ENCODE measurements around the gene TUBG1. TPM values are rescaled to one million over a fixed set of nuclear protein-coding genes. Genes with fewer than 3 reads are reported as not detected.

Gene TUBG1
- total RNA-seq, 1 experiment from 2014 or later = 54.3 TPM

Other genes with a start within 250 kb of the TUBG1 start
- 24.9 and 28.6 TPM in 2 replicates for gene STAT3, start 221.2 kb upstream of the TUBG1 start, total RNA-seq (2014; rRNA removed; shearing (Covaris generic))
- gene CAVIN1, start 186.4 kb upstream of the TUBG1 start, total RNA-seq (2014; rRNA removed; shearing (Covaris generic)) = 192 and 215 TPM in 2 replicates
- gene ATP6V0A1, start 150.8 kb upstream of the TUBG1 start, total RNA-seq (2014; rRNA removed; shearing (Covaris generic)) = 12.6 and 16.6 TPM in 2 replicates
- 10.5 and 14.2 TPM in 2 replicates for gene NAGLU, start 73.4 kb upstream of the TUBG1 start, total RNA-seq (2014; rRNA removed; shearing (Covaris generic))
- gene HSD17B1, start 56.8 kb upstream of the TUBG1 start, total RNA-seq (2014; rRNA removed; shearing (Covaris generic)) = under 0.01 and 0.09 TPM in 2 replicates
- 18.6 and 19.6 TPM in 2 replicates for gene COASY, start 47.5 kb upstream of the TUBG1 start, total RNA-seq (2014; rRNA removed; shearing (Covaris generic))
- 8.5 and 16.2 TPM in 2 replicates for gene MLX, start 42.6 kb upstream of the TUBG1 start, total RNA-seq (2014; rRNA removed; shearing (Covaris generic))
- 17.4 and 32.3 TPM in 2 replicates for gene PSMC3IP, start 32.0 kb upstream of the TUBG1 start, total RNA-seq (2014; rRNA removed; shearing (Covaris generic))
- gene RETREG3, start 309 bp upstream of the TUBG1 start, total RNA-seq (2014; rRNA removed; shearing (Covaris generic)) = 16.3 and 22.1 TPM in 2 replicates
- gene TUBG2, start 49.6 kb downstream of the TUBG1 start, total RNA-seq (2014; rRNA removed; shearing (Covaris generic)) = 5.8 and 9.0 TPM in 2 replicates
- gene PLEKHH3, start 67.3 kb downstream of the TUBG1 start, total RNA-seq (2014; rRNA removed; shearing (Covaris generic)) = 2.5 and 8.9 TPM in 2 replicates
- gene CCR10, start 72.2 kb downstream of the TUBG1 start, total RNA-seq (2014; rRNA removed; shearing (Covaris generic)) = 0.29 TPM in 1 of 2 replicates, not detected in the other
- 2.1 and 7.4 TPM in 2 replicates for gene CNTNAP1, start 72.8 kb downstream of the TUBG1 start, total RNA-seq (2014; rRNA removed; shearing (Covaris generic))
- 5.1 and 6.8 TPM in 2 replicates for gene EZH1, start 135.4 kb downstream of the TUBG1 start, total RNA-seq (2014; rRNA removed; shearing (Covaris generic))
- 2.7 TPM in 1 of 2 replicates, not detected in the other for gene RAMP2, start 151.5 kb downstream of the TUBG1 start, total RNA-seq (2014; rRNA removed; shearing (Covaris generic))
- gene VPS25, start 163.8 kb downstream of the TUBG1 start, total RNA-seq (2014; rRNA removed; shearing (Covaris generic)) = 60.7 and 69.9 TPM in 2 replicates
- gene WNK4, start 170.9 kb downstream of the TUBG1 start, total RNA-seq (2014; rRNA removed; shearing (Covaris generic)) = 1.7 and 2.1 TPM in 2 replicates
- gene COA3, start 189.0 kb downstream of the TUBG1 start, total RNA-seq (2014; rRNA removed; shearing (Covaris generic)) = 63.5 and 75.8 TPM in 2 replicates
- 0.06 TPM in 1 of 2 replicates, not detected in the other for gene CNTD1, start 189.2 kb downstream of the TUBG1 start, total RNA-seq (2014; rRNA removed; shearing (Covaris generic))
- 37.2 and 61.3 TPM in 2 replicates for gene BECN1, start 214.6 kb downstream of the TUBG1 start, total RNA-seq (2014; rRNA removed; shearing (Covaris generic))
- 118 and 159 TPM in 2 replicates for gene PSME3, start 223.7 kb downstream of the TUBG1 start, total RNA-seq (2014; rRNA removed; shearing (Covaris generic))
- gene AOC2, start 234.9 kb downstream of the TUBG1 start, total RNA-seq (2014; rRNA removed; shearing (Covaris generic)) = 0.89 and 1.0 TPM in 2 replicates
- gene AOC3, start 241.5 kb downstream of the TUBG1 start, total RNA-seq (2014; rRNA removed; shearing (Covaris generic)) = 0.06 and 0.11 TPM in 2 replicates

All from Daoy (cell line).